ENCODE measurements around the gene AKIP1.
"Not testable (repeated sequence)": the region's sequence is repeated elsewhere in the genome, so short reads cannot be mapped to it uniquely, and the experiment has no call there.

AKIP1 gene

DNA sequence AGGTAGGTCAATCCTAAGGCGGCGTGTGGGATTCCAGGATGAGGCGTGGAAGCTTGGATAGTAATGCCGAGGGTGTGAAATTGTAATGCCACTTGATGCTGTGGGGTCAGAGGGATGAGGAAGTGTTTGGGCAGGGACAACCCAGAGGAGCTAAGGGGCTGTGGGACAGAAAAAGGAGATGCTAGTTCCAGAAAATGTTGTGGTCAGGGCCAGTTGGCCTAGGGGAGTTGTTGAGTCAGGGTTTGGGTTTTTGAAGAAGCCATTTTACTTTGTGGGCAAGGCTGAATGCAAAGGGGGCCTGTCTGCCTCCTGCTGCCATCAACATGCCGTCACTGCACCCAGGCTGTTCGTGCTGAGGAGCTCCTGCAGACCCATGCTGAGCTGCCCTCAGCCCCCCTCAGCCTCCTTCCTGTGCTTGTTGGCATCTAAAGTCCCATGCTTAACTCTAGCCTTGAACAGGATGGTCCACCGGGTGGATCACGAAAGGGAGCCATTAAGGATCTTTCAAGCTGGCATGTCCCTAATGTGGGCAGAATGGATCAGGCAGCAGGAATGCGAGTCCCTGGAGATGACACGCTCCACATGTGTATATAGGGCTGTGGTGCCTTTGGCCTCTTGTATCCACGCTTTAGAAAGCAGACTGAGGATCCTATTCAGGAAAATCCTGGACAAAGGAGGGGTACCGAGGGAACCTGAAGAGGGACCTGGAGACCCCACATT is 19.6 kb downstream of the AKIP1 start:
- no peaks in the 10 kb centered on the region for H3K9me3 ChIP-seq
- no peak overlapping the region for H3K4me3 ChIP-seq (ENCODE audit: low read depth in 1 of 2, low read length in 1 of 2)
- no peak for TF ChIP-seq CTCF (IDR thresholded peaks at IDR 0.05)
- no peaks in the 10 kb centered on the region for H3K4me1 ChIP-seq (ENCODE audit: control insufficient read depth in 1 of 2, insufficient read depth in 1 of 2, low read depth in 1 of 2, low read length in 1 of 2)
- no peaks in the 10 kb centered on the region for H3K27me3 ChIP-seq
- no peaks in the 10 kb centered on the region for H3K36me3 ChIP-seq
- H3K27ac ChIP-seq: no peak overlapping the region

GRCh38 chr11:8932564-8933180 is 21.7 kb downstream of the AKIP1 start, which contains the start of gene C11orf16:
C11orf16 (minus strand) TSS chr11:8932947; CDS start chr11:8932308, 639 bp downstream.
- H3K4me1 ChIP-seq (ENCODE audit: control insufficient read depth in 1 of 2, insufficient read depth in 1 of 2, low read depth in 1 of 2, low read length in 1 of 2): no peaks in the 10 kb centered on the region
- no peaks in the 10 kb centered on the region for H3K36me3 ChIP-seq
- H3K27ac ChIP-seq: no peak within 1 kb of the TSS
- H3K9me3 ChIP-seq: no peaks in the 10 kb centered on the region
- no peak within 1 kb of the TSS for H3K4me3 ChIP-seq (ENCODE audit: low read depth in 1 of 2, low read length in 1 of 2)
- no peak for TF ChIP-seq CTCF (IDR thresholded peaks at IDR 0.05)
- no peaks in the 10 kb centered on the region for H3K27me3 ChIP-seq

- H3K4me1 ChIP-seq (ENCODE audit: control insufficient read depth in 1 of 2, insufficient read depth in 1 of 2, low read depth in 1 of 2, low read length in 1 of 2): no peaks in the 10 kb centered on the region
- no peak overlapping the region for H3K4me3 ChIP-seq (ENCODE audit: low read depth in 1 of 2, low read length in 1 of 2)
- H3K27ac ChIP-seq: no peak overlapping the region
- H3K9me3 ChIP-seq: no peaks in the 10 kb centered on the region
- H3K36me3 ChIP-seq: no peaks in the 10 kb centered on the region
- TF ChIP-seq CTCF (IDR thresholded peaks at IDR 0.05): no peak
- no peaks in the 10 kb centered on the region for H3K27me3 ChIP-seq
Observed at GRCh38 chr11:8933931-8934330, 22.9 kb downstream of the AKIP1 start.

DNA sequence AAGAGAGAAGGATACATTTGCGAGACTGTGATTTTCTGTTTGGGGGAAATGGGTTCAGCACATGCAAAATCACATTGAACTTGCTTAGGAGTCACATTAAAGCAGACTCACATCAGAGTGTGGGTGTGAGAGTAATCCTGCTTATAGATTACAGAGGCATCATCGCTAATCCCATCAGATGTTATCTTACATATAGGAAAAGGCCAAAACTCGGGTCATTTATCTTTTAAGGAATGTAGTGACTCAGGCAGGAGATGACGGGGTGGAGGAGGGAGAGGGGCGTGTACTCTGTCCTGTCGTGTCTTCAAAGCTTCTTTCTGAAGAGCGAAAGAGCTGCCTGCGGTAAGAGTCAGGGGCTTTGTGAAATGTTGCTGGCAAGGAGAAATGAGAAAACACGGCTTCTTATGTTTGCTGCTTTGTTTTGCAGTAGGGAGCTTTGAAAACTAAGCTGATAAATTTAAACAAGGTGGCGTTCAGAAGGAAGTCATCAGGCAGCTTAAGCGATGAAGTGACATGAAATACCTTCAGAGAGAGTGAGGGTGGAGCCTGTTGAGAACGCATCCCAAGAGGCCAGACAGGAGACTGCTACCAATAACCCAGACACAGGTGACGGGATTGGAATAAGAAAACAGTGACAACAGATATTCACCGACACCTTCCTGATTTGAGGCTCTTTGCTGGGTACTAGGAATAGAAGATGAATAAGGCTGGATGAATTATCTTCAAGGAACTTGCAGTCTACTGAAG is 23.9 kb downstream of the AKIP1 start:
- TF ChIP-seq CTCF (IDR thresholded peaks at IDR 0.05): no peak
- H3K27me3 ChIP-seq: no peaks in the 10 kb centered on the region
- H3K36me3 ChIP-seq: no peaks in the 10 kb centered on the region
- no peak overlapping the region for H3K27ac ChIP-seq
- H3K4me1 ChIP-seq (ENCODE audit: control insufficient read depth in 1 of 2, insufficient read depth in 1 of 2, low read depth in 1 of 2, low read length in 1 of 2): no peaks in the 10 kb centered on the region
- H3K4me3 ChIP-seq (ENCODE audit: low read depth in 1 of 2, low read length in 1 of 2): no peak overlapping the region
- no peaks in the 10 kb centered on the region for H3K9me3 ChIP-seq

DNA sequence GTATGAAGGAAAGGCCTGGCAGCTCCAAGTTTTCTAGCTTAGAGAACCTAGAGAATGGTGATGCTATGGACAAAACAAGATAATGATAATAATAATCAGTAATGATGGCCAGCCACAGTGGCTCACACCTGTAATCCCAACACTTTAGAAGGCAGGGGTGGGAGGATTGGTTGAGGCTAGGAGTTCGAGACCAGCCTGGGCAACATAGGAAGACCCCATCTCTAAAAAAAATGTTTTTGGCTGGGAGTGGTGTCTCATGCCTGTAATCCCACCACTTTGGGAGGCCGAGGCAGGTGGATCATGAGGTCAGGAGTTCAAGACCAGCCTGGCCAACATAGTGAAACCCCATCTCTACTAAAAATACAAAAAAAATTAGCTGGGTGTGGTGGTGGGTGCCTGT is 24.8 kb downstream of the AKIP1 start:
- H3K36me3 ChIP-seq, H3K27me3 ChIP-seq: not testable (repeated sequence)

DNA sequence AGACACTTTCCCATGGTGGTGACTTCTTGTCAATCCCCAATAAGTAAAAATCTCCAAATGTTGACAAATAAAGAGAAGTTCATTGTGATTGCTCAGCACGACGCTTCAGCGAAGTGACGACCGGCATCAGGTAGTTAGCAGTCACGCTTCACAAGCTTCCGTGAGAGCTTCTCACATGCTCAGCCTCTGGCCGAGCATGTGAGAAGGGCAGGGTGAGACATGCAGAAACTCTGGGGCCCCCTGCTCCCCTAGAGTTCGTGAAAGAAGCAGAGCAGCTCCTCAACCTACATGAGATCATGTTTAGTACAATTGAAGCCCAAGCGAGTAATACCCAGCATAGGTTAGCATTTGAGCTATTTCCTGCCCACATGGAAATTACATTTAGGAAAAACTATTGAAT is 26.2 kb downstream of the AKIP1 start:
- no peaks in the 10 kb centered on the region for H3K27me3 ChIP-seq
- H3K9me3 ChIP-seq: no peaks in the 10 kb centered on the region
- H3K4me1 ChIP-seq (ENCODE audit: control insufficient read depth in 1 of 2, insufficient read depth in 1 of 2, low read depth in 1 of 2, low read length in 1 of 2): no peaks in the 10 kb centered on the region
- no peak overlapping the region for H3K4me3 ChIP-seq (ENCODE audit: low read depth in 1 of 2, low read length in 1 of 2)
- no peak for TF ChIP-seq CTCF (IDR thresholded peaks at IDR 0.05)
- H3K36me3 ChIP-seq: no peaks in the 10 kb centered on the region
- H3K27ac ChIP-seq: no peak overlapping the region

More for the DNA sequence above, 24.8 kb downstream of the AKIP1 start:
- not testable (repeated sequence) for H3K9me3 ChIP-seq; H3K4me3 ChIP-seq (ENCODE audit: low read depth in 1 of 2, low read length in 1 of 2); H3K4me1 ChIP-seq (ENCODE audit: control insufficient read depth in 1 of 2, insufficient read depth in 1 of 2, low read depth in 1 of 2, low read length in 1 of 2); H3K27ac ChIP-seq
